ENCODE data around the gene BRD7. TPM values are rescaled to one million over a fixed set of nuclear protein-coding genes. Genes with fewer than 3 reads are reported as not detected.
A peak's percentile ranks its signal among the peaks of the same experiment; 100 is the strongest.

The BRD7 gene
- total RNA-seq, 1 experiment from 2014 or later = 40.0 TPM

- Histone ChIP-seq H3F3A (ENCODE audit: low read length, unreplicated experiment) (no peaks in the 10 kb centered on the region), H3K27ac (ENCODE audit: low read length) (no peak overlapping the region), H3K4me1 (ENCODE audit: insufficient read depth, low read length) (no peaks in the 10 kb centered on the region), H3K4me2 (ENCODE audit: low read length) (no peak overlapping the region), H3K9me3 (ENCODE audit: low read length) (no peaks in the 10 kb centered on the region), H3K36me3 (ENCODE audit: low read depth, low read length) (peaks cover 17% of the 10 kb centered on the region; the same call in 1 of the 2 replicates), H3K79me2 (ENCODE audit: low read length) (no peaks in the 10 kb centered on the region), H3K9me2 (replicated peaks; ENCODE audit: low read length) (no peaks in the 10 kb centered on the region), H4K20me1 (ENCODE audit: low read length) (no peaks in the 10 kb centered on the region), H3K9ac (ENCODE audit: low read length) (no peak overlapping the region), H3K4me3 (ENCODE audit: low read length) (no peak overlapping the region), H3K27me3 (ENCODE audit: low read length) (no peaks in the 10 kb centered on the region), H2AFZ (ENCODE audit: low read length) (no peak overlapping the region)
- POLR2A ChIA-PET (ENCODE audit: unreplicated experiment) = no interaction called here
- CTCF ChIA-PET = no interaction called here
- BruUV-seq (replicated peaks) = no TSS peak
- intact Hi-C loops (cut with micrococcal nuclease) = no loop called here
- ATAC-seq (no peak), DNase-seq (no peak)
- TF ChIP-seq EZH2 (IDR thresholded peaks at IDR 0.05; ENCODE audit: low read length, unreplicated experiment) = no peak
- TF ChIP-seq EZH2phosphoT487 (IDR thresholded peaks at IDR 0.05; ENCODE audit: borderline replicate concordance, low read length) = no peak
- TF ChIP-seq CTCF (conservative IDR thresholded peaks at IDR 0.05; ENCODE audit: low read depth, low read length) = no peak
Measured at GRCh38 chr16:50335196-50335958, 33.4 kb downstream of the BRD7 start.

GRCh38 chr16:50334106-50334975 lies 34.4 kb downstream of the BRD7 start:
- Histone ChIP-seq H3K79me2 (ENCODE audit: low read length) (no peaks in the 10 kb centered on the region), H3K4me3 (ENCODE audit: low read length) (no peak overlapping the region), H3K9ac (ENCODE audit: low read length) (no peak overlapping the region), H2AFZ (ENCODE audit: low read length) (no peak overlapping the region), H3K27ac (ENCODE audit: low read length) (no peak overlapping the region), H3K9me3 (ENCODE audit: low read length) (no peaks in the 10 kb centered on the region), H3K4me2 (ENCODE audit: low read length) (no peak overlapping the region), H3K9me2 (replicated peaks; ENCODE audit: low read length) (no peaks in the 10 kb centered on the region), H4K20me1 (ENCODE audit: low read length) (no peaks in the 10 kb centered on the region), H3K4me1 (ENCODE audit: insufficient read depth, low read length) (no peaks in the 10 kb centered on the region), H3K27me3 (ENCODE audit: low read length) (no peaks in the 10 kb centered on the region), H3K36me3 (ENCODE audit: low read depth, low read length) (peaks cover 17% of the 10 kb centered on the region; the same call in 1 of the 2 replicates), H3F3A (ENCODE audit: low read length, unreplicated experiment) (no peaks in the 10 kb centered on the region)
- POLR2A ChIA-PET (ENCODE audit: unreplicated experiment) = no interaction called here
- DNase-seq = no peak
- CTCF ChIA-PET = no interaction called here
- no peak for TF ChIP-seq EZH2 (IDR thresholded peaks at IDR 0.05; ENCODE audit: low read length, unreplicated experiment)
- intact Hi-C loops (cut with micrococcal nuclease) = no loop called here
- peak; percentile 74 for ATAC-seq
- no TSS peak for BruUV-seq (replicated peaks)

- Histone ChIP-seq H3K9me2 (replicated peaks; ENCODE audit: low read length) (no peaks in the 10 kb centered on the region), H3K9me3 (ENCODE audit: low read length) (no peaks in the 10 kb centered on the region), H2AFZ (ENCODE audit: low read length) (no peak overlapping the region), H3F3A (ENCODE audit: low read length, unreplicated experiment) (no peaks in the 10 kb centered on the region), H3K79me2 (ENCODE audit: low read length) (no peaks in the 10 kb centered on the region), H3K36me3 (ENCODE audit: low read depth, low read length) (peaks cover 7% of the 10 kb centered on the region; the same call in 1 of the 2 replicates), H3K9ac (ENCODE audit: low read length) (no peak overlapping the region), H3K4me1 (ENCODE audit: insufficient read depth, low read length) (no peaks in the 10 kb centered on the region), H3K4me3 (ENCODE audit: low read length) (no peak overlapping the region), H3K27me3 (ENCODE audit: low read length) (no peaks in the 10 kb centered on the region), H3K27ac (ENCODE audit: low read length) (no peak overlapping the region), H4K20me1 (ENCODE audit: low read length) (no peaks in the 10 kb centered on the region), H3K4me2 (ENCODE audit: low read length) (no peak overlapping the region)
- no peak for DNase-seq
- intact Hi-C loops (cut with micrococcal nuclease) = no loop called here
- ChIA-PET CTCF (no interaction called here), POLR2A (ENCODE audit: unreplicated experiment) (no interaction called here)
- no TSS peak for BruUV-seq (replicated peaks)
- no peak for TF ChIP-seq EZH2phosphoT487 (IDR thresholded peaks at IDR 0.05; ENCODE audit: borderline replicate concordance, low read length)
- no peak for TF ChIP-seq EZH2 (IDR thresholded peaks at IDR 0.05; ENCODE audit: low read length, unreplicated experiment)
- TF ChIP-seq CTCF (conservative IDR thresholded peaks at IDR 0.05; ENCODE audit: low read depth, low read length) = no peak
- no peak for ATAC-seq
Measured at GRCh38 chr16:50332599-50332998, 36.2 kb downstream of the BRD7 start.

Data from PC-3 (cell line).